HTERT RPE-1 (cell line): ENCODE results near the gene RHOU.

Source experiments
- in situ Hi-C: fragments of 300-500 bp; cut with MboI; formaldehyde crosslinking; loops from 4 replicates; pipeline ENCODE4 v1.14.3; 2020; ENCODE audit warnings: low sequenced_read_pairs

The RHOU gene

DNA sequence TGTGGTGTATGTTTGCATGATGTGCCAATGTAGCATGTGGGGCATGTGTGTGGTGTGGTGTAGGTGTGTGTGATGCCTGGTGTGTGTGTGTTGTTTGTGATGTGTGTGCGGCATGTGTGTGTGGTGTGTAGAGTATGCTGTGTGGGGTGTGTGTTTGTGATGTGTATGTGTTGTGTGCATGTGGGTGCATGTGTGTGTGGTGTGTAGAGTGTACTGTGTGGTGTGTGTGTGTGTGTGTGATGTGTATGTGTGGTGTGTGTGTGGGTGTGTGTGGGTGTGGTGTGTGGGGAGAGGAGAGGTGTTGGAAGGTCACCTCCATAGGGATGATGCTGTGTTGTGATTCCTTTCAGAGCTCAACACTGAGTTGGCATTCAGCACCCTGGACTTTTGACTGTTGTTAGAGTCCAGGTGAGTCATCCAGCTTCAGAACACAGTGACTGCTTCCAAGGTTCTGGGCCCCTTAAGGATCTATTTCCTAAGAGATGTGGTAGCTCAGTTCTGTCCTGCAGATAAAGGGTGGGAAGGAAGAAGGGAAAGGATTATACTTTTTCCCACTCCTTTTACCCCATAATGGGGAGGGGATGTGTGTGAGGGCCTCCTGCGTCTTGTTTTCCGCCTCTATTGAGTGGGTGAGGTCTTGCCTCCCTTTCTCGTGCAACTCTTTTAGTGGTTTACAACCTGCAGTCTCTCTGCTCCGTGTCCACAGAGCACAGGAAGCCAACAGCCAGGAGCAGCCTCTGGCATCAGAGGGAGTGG is 47.6 kb downstream of the RHOU start:
- in situ Hi-C loops: no loop called here

DNA sequence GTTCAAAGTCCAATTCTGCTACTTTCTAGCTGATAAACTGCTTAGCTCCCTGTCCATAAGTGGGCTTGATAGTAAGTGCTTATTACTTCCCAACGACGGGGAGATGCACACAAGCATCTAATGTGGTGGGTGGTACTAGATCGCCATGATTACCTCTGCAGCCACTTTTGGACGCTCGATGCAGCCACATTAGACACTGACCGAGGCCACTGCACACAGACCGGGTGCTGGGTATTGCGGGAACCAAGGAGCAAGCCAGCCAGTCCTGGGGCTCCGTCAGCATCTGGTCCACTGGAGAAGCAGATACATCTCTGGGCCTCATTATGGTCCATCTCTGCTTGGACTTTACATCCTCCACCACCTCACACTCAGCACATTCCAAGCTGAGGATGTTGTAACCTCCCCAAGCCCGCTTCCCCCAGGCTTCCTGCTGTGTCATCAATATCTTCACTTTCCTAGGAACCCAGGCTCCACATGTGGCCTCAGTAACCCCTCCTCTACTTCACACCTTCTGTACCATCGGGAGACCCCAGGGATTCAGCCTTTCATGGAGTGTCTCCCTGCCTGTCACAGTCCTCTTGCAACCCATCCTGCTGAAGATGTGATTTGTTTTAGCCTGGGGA is 48.2 kb downstream of the RHOU start:
- in situ Hi-C loops: no loop called here

- in situ Hi-C loops: no loop called here
Observed at GRCh38 chr1:228784181-228784580, 48.9 kb downstream of the RHOU start.

- in situ Hi-C loops: no loop called here
Observed at GRCh38 chr1:228785366-228786330, 50.4 kb downstream of the RHOU start.

DNA sequence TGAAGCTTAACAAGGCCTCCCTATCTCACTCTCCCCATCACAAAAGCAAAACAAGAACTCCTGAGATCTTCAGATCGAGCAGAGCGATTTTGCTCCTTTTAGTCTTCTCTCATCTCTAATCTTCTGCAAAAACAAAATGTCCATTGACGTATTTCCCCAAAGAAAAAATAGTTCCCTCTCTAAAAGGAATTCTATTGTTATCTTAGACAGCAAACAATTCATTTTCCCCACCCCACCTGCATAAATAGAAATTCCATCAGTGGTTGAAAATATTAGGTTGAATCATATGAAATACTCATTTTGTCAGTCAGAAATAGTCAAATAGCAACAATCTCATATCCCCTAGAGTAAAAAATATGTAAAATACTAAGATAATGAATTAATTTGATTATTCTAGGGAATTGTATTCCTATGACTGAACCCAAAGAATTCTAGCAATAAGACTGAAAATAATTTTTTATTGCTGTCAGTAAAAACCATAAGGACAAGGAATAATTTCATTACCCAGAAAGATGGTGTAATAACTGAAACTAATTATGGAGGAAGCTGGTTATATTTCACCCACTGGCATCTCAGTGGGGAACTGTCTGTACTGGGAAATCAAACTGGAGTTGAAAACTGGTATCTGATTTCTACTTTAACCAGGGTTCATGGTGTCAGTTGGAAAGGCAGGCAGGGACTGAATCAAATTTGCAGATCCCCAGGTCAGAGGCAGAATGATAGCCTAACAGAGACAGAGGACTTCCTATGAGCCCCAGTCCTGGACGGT is 51.3 kb downstream of the RHOU start:
- in situ Hi-C loops: no loop called here

DNA sequence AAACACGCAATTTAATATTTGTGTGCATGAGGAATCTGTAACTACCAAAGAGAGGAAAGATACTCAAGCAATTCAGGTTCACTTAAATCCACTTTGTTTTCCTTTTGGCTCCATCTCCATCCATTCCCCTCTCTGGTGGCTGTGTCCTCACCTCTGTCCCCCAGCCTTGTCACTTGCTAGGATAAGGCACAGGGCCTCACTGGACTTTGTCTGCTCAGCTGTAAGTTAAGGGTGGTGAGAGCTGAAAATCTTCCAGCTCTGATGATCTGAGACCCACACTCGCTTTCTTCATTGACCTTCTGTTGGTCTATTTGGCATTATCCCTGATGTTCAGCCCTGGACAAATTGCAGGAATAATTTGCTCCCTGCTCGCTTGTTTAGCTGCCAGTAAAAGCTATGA is 56.5 kb downstream of the RHOU start:
- in situ Hi-C loops: no loop called here

DNA sequence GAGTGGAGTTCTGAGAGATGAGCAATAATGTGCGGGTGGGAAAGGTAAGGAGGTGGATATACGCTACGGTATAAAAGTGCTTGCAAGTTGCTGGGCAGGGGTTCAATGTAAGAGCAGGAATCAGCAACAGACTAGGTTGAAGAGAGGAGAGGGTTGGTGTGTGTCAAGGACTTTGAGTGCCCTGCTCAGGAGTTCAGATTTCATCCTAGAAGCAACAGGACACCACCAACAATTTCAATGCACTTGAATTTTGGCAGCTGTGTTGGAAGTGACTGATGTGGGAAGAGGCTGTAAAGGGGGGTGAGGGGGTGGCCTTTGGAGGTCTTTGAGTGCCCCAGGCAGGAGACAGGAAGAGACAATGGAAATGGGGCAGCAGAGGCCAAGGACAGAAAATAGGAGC is 57.3 kb downstream of the RHOU start:
- in situ Hi-C loops: no loop called here

- in situ Hi-C loops: no loop called here
Observed at GRCh38 chr1:228793032-228793431, 57.8 kb downstream of the RHOU start.

- in situ Hi-C loops: no loop called here
Observed at GRCh38 chr1:228794173-228794572, 58.9 kb downstream of the RHOU start.

GRCh38 chr1:228794810-228795209 is 59.5 kb downstream of the RHOU start:
- in situ Hi-C loops: no loop called here

DNA sequence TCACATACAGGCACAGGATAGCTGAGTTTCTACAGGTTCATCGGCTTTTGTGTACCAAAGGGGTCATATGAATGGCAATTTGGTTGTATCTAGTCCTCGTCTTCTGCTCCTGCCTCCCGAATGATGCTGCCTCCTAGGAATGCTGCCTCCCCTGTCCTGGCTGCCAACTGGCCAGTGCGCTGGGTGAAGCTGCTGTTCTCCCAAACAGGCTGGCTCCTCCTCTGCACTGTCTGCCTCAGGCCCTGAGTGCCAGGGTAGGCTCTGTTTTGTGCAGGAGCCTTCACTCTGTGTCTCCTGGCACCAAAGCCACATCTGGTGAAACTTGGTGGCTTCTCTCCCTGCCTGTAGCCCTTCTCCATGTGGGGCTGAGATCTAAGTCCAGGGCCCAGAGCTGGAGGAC is 60.3 kb downstream of the RHOU start:
- in situ Hi-C loops: no loop called here
